A673 (cell line): ENCODE data around the gene LMTK2. TPM values are rescaled to one million over a fixed set of nuclear protein-coding genes. Genes with fewer than 3 reads are reported as not detected.
"Not testable (repeated sequence)": the region's sequence is repeated elsewhere in the genome, so short reads cannot be mapped to it uniquely, and the experiment has no call there.

Experiments
- BruUV-seq: library from RNA; stranded (reverse); fragments of 400-500 nt; replicated peaks from 2 replicates; lab custom pipeline; 2021; lab: Mats Ljungman, UMichigan
- CTCF ChIA-PET: fragments of 300-600 bp; sonication (Branson Sonifier 250); formaldehyde crosslinking; loops from one replicate; lab custom pipeline; 2022; ENCODE audit warnings: antibody characterized with exemption; lab: Charles Lee
- POLR2A ChIA-PET: fragments of 300-600 bp; sonication (Branson Sonifier 250); formaldehyde crosslinking; loops from one replicate; lab custom pipeline; 2022; ENCODE audit warnings: antibody characterized with exemption; ENCODE audit not compliant: low non-redundant PET; lab: Charles Lee
- DNase-seq: peaks from one replicate; pipeline ENCODE4 v3.0.0-alpha.2; 2015; ENCODE audit warnings: low spot score
- H3K27ac ChIP-seq: fragments of 200-600 bp; sonication (generic); 2 replicates; pipeline ENCODE4 v1.5.1; 2016; ENCODE audit warnings: mixed run types, low read depth, mild to moderate bottlenecking, mixed read lengths, antibody characterized with exemption, low read length; ENCODE audit not compliant: poor library complexity, severe bottlenecking
- H3K27me3 ChIP-seq: fragments of 200-600 bp; sonication (generic); replicated peaks from 2 replicates; pipeline ENCODE4 v1.6.1; 2017; ENCODE audit warnings: mixed run types, low read depth, mild to moderate bottlenecking, mixed read lengths, antibody characterized with exemption, low read length; ENCODE audit not compliant: insufficient read depth, poor library complexity
- H3K36me3 ChIP-seq: fragments of 200-600 bp; sonication (generic); 2 replicates; pipeline ENCODE4 v1.6.1; 2016; ENCODE audit warnings: mixed run types, mild to moderate bottlenecking, mixed read lengths, antibody characterized with exemption, low read length; ENCODE audit not compliant: insufficient read depth, poor library complexity, severe bottlenecking
- H3K4me1 ChIP-seq: fragments of 200-600 bp; sonication (generic); 2 replicates; pipeline ENCODE4 v1.6.1; 2017; ENCODE audit warnings: mixed run types, mild to moderate bottlenecking, mixed read lengths, antibody characterized with exemption, low read length; ENCODE audit not compliant: insufficient read depth, poor library complexity, severe bottlenecking
- H3K4me3 ChIP-seq: fragments of 200-600 bp; sonication (generic); 2 replicates; pipeline ENCODE4 v1.5.1; 2016; ENCODE audit warnings: low read depth, mixed run types, mild to moderate bottlenecking, mixed read lengths, low read length; ENCODE audit not compliant: poor library complexity, severe bottlenecking
- H3K9me3 ChIP-seq: fragments of 200-600 bp; sonication (generic); 2 replicates; pipeline ENCODE4 v1.6.1; 2016; ENCODE audit warnings: mixed run types, low read depth, mild to moderate bottlenecking, mixed read lengths, antibody characterized with exemption, low read length; ENCODE audit not compliant: poor library complexity, severe bottlenecking
- CTCF ChIP-seq: fragments of 300-800, 200-600 bp; sonication (generic); conservative IDR thresholded peaks from 2 replicates; pipeline ENCODE4 v1.5.1; 2017; ENCODE audit warnings: low read depth, mild to moderate bottlenecking, antibody characterized with exemption, low read length, moderate library complexity, mixed read lengths
- EZH2 ChIP-seq: fragments of 200-600 bp; sonication (generic); IDR thresholded peaks from 2 replicates; pipeline ENCODE4 v1.6.1; 2017; ENCODE audit warnings: borderline replicate concordance, low read depth, mild to moderate bottlenecking, mixed read lengths, antibody characterized with exemption, low read length; ENCODE audit not compliant: poor library complexity, severe bottlenecking
- intact Hi-C: fragments of 100-400 bp; cut with micrococcal nuclease; formaldehyde crosslinking; loops from one replicate; pipeline ENCODE4 v1.10.0; 2022; ENCODE audit not compliant: unreplicated experiment
- total RNA-seq: library from RNA; stranded (reverse); gene quantifications from 2 replicates; pipeline ENCODE4 v1.2.3, GENCODE V29; 2021

The LMTK2 gene
- total RNA-seq, 1 experiment from 2014 or later = 20.6 TPM

GRCh38 chr7:98116656-98117461 lies 10.2 kb downstream of the LMTK2 start:
- Histone ChIP-seq H3K27ac (peak overlapping the region; percentile 16), H3K27me3 (no peaks in the 10 kb centered on the region), H3K4me1 (peaks cover 26% of the 10 kb centered on the region), H3K9me3 (no peaks in the 10 kb centered on the region), H3K4me3 (no peak overlapping the region), H3K36me3 (no peaks in the 10 kb centered on the region)
- intact Hi-C loops = no loop called here
- CTCF ChIA-PET = no interaction called here
- POLR2A ChIA-PET = no interaction called here
- DNase-seq = no peak
- TF ChIP-seq CTCF (no peak), EZH2 (no peak)
- no TSS peak for BruUV-seq

- DNase-seq = peak; percentile 16
- Histone ChIP-seq H3K36me3 (no peaks in the 10 kb centered on the region), H3K27me3 (no peaks in the 10 kb centered on the region), H3K4me1 (peaks cover 26% of the 10 kb centered on the region), H3K4me3 (no peak overlapping the region), H3K27ac (no peak overlapping the region), H3K9me3 (no peaks in the 10 kb centered on the region)
- ChIA-PET POLR2A (no interaction called here), CTCF (no interaction called here)
- intact Hi-C loops = no loop called here
- TF ChIP-seq CTCF (no peak), EZH2 (no peak)
- BruUV-seq = no TSS peak
Observed at GRCh38 chr7:98119256-98119918, 12.7 kb downstream of the LMTK2 start.

GRCh38 chr7:98120559-98120958 lies 13.9 kb downstream of the LMTK2 start:
- TF ChIP-seq CTCF (no peak), EZH2 (no peak)
- Histone ChIP-seq H3K27me3 (no peaks in the 10 kb centered on the region), H3K4me3 (no peak overlapping the region), H3K9me3 (no peaks in the 10 kb centered on the region), H3K4me1 (peaks cover 26% of the 10 kb centered on the region), H3K27ac (no peak overlapping the region), H3K36me3 (no peaks in the 10 kb centered on the region)
- DNase-seq = peak; percentile 16
- intact Hi-C loops = no loop called here
- BruUV-seq = no TSS peak
- POLR2A ChIA-PET = no interaction called here
- CTCF ChIA-PET = no interaction called here

GRCh38 chr7:98121388-98121787 lies 14.7 kb downstream of the LMTK2 start:
- BruUV-seq, intact Hi-C loops, H3K27ac ChIP-seq, H3K27me3 ChIP-seq, H3K4me3 ChIP-seq, H3K36me3 ChIP-seq, H3K9me3 ChIP-seq, POLR2A ChIA-PET, DNase-seq, CTCF ChIA-PET: not testable (repeated sequence)
- peaks cover 26% of the 10 kb centered on the region for H3K4me1 ChIP-seq
